GM12878 (cell line): ENCODE data around the gene TTL. TPM values are rescaled to one million over a fixed set of nuclear protein-coding genes. Genes with fewer than 3 reads are reported as not detected.
"Not testable (repeated sequence)": the region's sequence is repeated elsewhere in the genome, so short reads cannot be mapped to it uniquely, and the experiment has no call there.

Experiments
- ATAC-seq: fragments of 200-7000 bp; cut with Tn5 transposase; 3 replicates; pipeline ENCODE4 v1.9.1; 2020; ENCODE audit warnings: mild to moderate bottlenecking, moderate library complexity
- BruUV-seq: library from RNA; stranded (reverse); fragments of 400-500 nt; replicated peaks from 2 replicates; lab custom pipeline; 2021; lab: Mats Ljungman, UMichigan
- CTCF ChIA-PET: fragments of 300-600 bp; sonication (Branson Sonifier 250); formaldehyde crosslinking; extraction: SDS; loops from one replicate; lab custom pipeline; 2021; ENCODE audit warnings: inconsistent platforms; lab: Yijun Ruan, JAX
- POLR2A ChIA-PET: fragments of 350-600 bp; formaldehyde crosslinking; extraction: SDS; loops from one replicate; lab custom pipeline; 2021; ENCODE audit warnings: inconsistent platforms; lab: Charles Lee
- RAD21 ChIA-PET: fragments of 300-600 bp; sonication (Branson Sonifier 250); formaldehyde crosslinking; loops from one replicate; lab custom pipeline; 2023; ENCODE audit warnings: antibody characterized with exemption; ENCODE audit not compliant: unreplicated experiment; lab: Charles Lee
- SMC1A ChIA-PET: fragments of 300-600 bp; sonication (Branson Sonifier 250); formaldehyde crosslinking; loops from one replicate; lab custom pipeline; 2023; ENCODE audit not compliant: unreplicated experiment, uncharacterized antibody; lab: Charles Lee
- DNase-seq: peaks from one replicate; pipeline ENCODE4 v3.0.0-alpha.2; 2011; ENCODE audit warnings: low read depth, low spot score
- FAIRE-seq: peaks from 3 replicates; lab custom pipeline; 2011; peaks lifted over from hg19 to GRCh38; lab: Jason Lieb, UNC
- H2AFZ ChIP-seq: 2 replicates; pipeline ENCODE4 v1.6.0; 2011; ENCODE audit warnings: low read depth, low read length, control low read depth; ENCODE audit not compliant: control insufficient read depth
- H3K27ac ChIP-seq: 2 replicates; pipeline ENCODE4 v1.5.1; 2011; ENCODE audit warnings: control low read depth; ENCODE audit not compliant: control insufficient read depth, insufficient read depth
- H3K27me3 ChIP-seq, 2 experiments: replicated peaks in 1 of 2; 2 replicates each; pipeline versions ENCODE4 v1.6.0 to v1.6.1; 2011; ENCODE audit warnings: low read length in 1 of 2; ENCODE audit not compliant: control insufficient read depth in 2 of 2, insufficient read depth in 2 of 2
- H3K36me3 ChIP-seq, 2 experiments: 2 replicates each; pipeline ENCODE4 v1.5.1; 2011; ENCODE audit warnings: low read length in 1 of 2; ENCODE audit not compliant: control insufficient read depth in 2 of 2, insufficient read depth in 2 of 2
- H3K4me1 ChIP-seq: 2 replicates; pipeline ENCODE4 v1.6.1; 2011; ENCODE audit warnings: mild to moderate bottlenecking, low read length, moderate library complexity, mixed read lengths; ENCODE audit not compliant: control insufficient read depth, insufficient read depth
- H3K4me2 ChIP-seq: 2 replicates; pipeline ENCODE4 v1.6.0; 2011; ENCODE audit warnings: control low read depth; ENCODE audit not compliant: control insufficient read depth, insufficient read depth
- H3K4me3 ChIP-seq: fragments of 200-600 bp; sonication (generic); 2 replicates; pipeline ENCODE4 v1.5.1; 2016
- H3K79me2 ChIP-seq: 2 replicates; pipeline ENCODE4 v1.6.0; 2011; ENCODE audit warnings: low read length; ENCODE audit not compliant: control insufficient read depth, insufficient read depth
- H3K9ac ChIP-seq: 2 replicates; pipeline ENCODE4 v1.8.0; 2011; ENCODE audit warnings: low read length, control low read depth, mixed read lengths; ENCODE audit not compliant: control insufficient read depth, insufficient read depth
- H3K9me3 ChIP-seq: replicated peaks from 3 replicates; pipeline ENCODE4 v1.5.1; 2011; ENCODE audit warnings: mild to moderate bottlenecking, low read length; ENCODE audit not compliant: control insufficient read depth, insufficient read depth
- H4K20me1 ChIP-seq: 2 replicates; pipeline ENCODE4 v1.6.0; 2011; ENCODE audit not compliant: control insufficient read depth, insufficient read depth
- CBX5 ChIP-seq: sonication (generic); IDR thresholded peaks from 2 replicates; pipeline ENCODE4 v1.6.1; 2016; ENCODE audit warnings: low read depth, moderate library complexity, mild to moderate bottlenecking, inconsistent platforms
- WGBS: methylation state at CpG from one replicate; pipeline ENCODE4 v1.1.6; 2016; ENCODE audit warnings: low lambda C conversion rate; ENCODE audit not compliant: insufficient replicate concordance, insufficient coverage; ENCODE audit errors: missing lambda C conversion rate; 5-methylcytosine and 5-hydroxymethylcytosine counted together
- in situ Hi-C: fragments of 300-500 bp; cut with MboI; formaldehyde crosslinking; loops from 9 replicates; pipeline ENCODE4 v1.14.3; 2018; ENCODE audit warnings: mixed read lengths
- intact Hi-C: fragments of 100-400 bp; cut with micrococcal nuclease; formaldehyde crosslinking; loops from one replicate; pipeline ENCODE4 v1.14.2; 2022; ENCODE audit not compliant: unreplicated experiment
- polyA plus RNA-seq, 11 experiments: library from polyadenylated mRNA; depleted of rRNA in 4 of 11; unstranded in 6 of 11; stranded (reverse) in 5 of 11; fragments of >200 nt; fragmentation: Nextera tagmentation in 4 of 11; fragmentation: Illumina TruSeq in 1 of 11; extraction: Ambion mirVana in 4 of 11; extraction: Trizol in 1 of 11; gene quantifications; 1 replicate in 1 of 11; 2 replicates in 10 of 11; pipeline versions ENCODE4 v1.2.1 to v1.2.3, GENCODE V29; 2011 to 2016; ENCODE audit warnings: inconsistent platforms in 2 of 11, missing spikeins in 2 of 11, low read depth in 1 of 11
- total RNA-seq, 4 experiments: library from RNA; depleted of rRNA in 3 of 4; stranded (reverse); fragments of >200 nt in 3 of 4; fragmentation: Illumina TruSeq in 1 of 4; extraction: Trizol in 1 of 4; gene quantifications; 2 replicates each; pipeline versions ENCODE4 v1.2.1 to v1.2.3, GENCODE V29; 2013 to 2021

The TTL gene
- total and polyA plus RNA-seq, 10 of the 15 experiments (the other 5 are each of a cell fraction or from before 2014, with no cell fraction given) = 3.9 to 27.1 (median 16.1) TPM

- Histone ChIP-seq H3K27ac (no peak overlapping the region), H3K9me3 (no peaks in the 10 kb centered on the region), H3K4me3 (no peak overlapping the region), H3K4me2 (no peak overlapping the region), H3K9ac (no peak overlapping the region), H2AFZ (no peak overlapping the region), H3K36me3 (peaks cover 2 to 7% of the 10 kb centered on the region in 2 experiments), H3K4me1 (no peaks in the 10 kb centered on the region), H3K79me2 (no peaks in the 10 kb centered on the region), H3K27me3 (no peaks in the 10 kb centered on the region), H4K20me1 (no peaks in the 10 kb centered on the region)
- FAIRE-seq (no peak), ATAC-seq (no peak), DNase-seq (no peak)
- intact Hi-C loops (no loop called here), in situ Hi-C loops (no loop called here)
- TF ChIP-seq CBX5 = no peak
- BruUV-seq = no TSS peak
- RAD21 ChIA-PET = no interaction called here
- POLR2A ChIA-PET = no interaction called here
- CTCF ChIA-PET = no interaction called here
- SMC1A ChIA-PET = no interaction called here
- WGBS = 98% methylated on average over 3 of the region's 3 CpGs
These were observed 41.4 kb downstream of the TTL start for GRCh38 chr2:112523291-112523777.

GRCh38 chr2:112524276-112524675, 42.3 kb downstream of the TTL start:
- intact Hi-C loops, DNase-seq, in situ Hi-C loops, H3K9me3 ChIP-seq, BruUV-seq, H3K27me3 ChIP-seq, H3K79me2 ChIP-seq, H3K4me1 ChIP-seq, H2AFZ ChIP-seq, SMC1A ChIA-PET, H3K27ac ChIP-seq, POLR2A ChIA-PET, H3K4me2 ChIP-seq, H3K9ac ChIP-seq, CTCF ChIA-PET, H4K20me1 ChIP-seq, ATAC-seq, FAIRE-seq, H3K4me3 ChIP-seq, RAD21 ChIA-PET: not testable (repeated sequence)
- H3K36me3 ChIP-seq = peaks cover 2 to 12% of the 10 kb centered on the region in 2 experiments
- WGBS = 100% methylated on average over 3 of the region's 3 CpGs
